Measurements from ENCODE around the gene TSSK2. TPM values are rescaled to one million over a fixed set of nuclear protein-coding genes. Genes with fewer than 3 reads are reported as not detected.
A peak's percentile ranks its signal among the peaks of the same experiment; 100 is the strongest.

TSSK2 gene
- total and polyA plus RNA-seq, 2 donors (not counting 3 experiments of a cell fraction or from before 2014, with no cell fraction given), result not detected

- intact Hi-C loops (cut with micrococcal nuclease) (no loop called here), dilution Hi-C loops (cut with MboI; ENCODE audit: extremely low pct_ligation_motif_present, low sequenced_read_pairs) (no loop called here)
- Histone ChIP-seq H3K36me3 (ENCODE audit: control insufficient read depth in 2 of 2, extremely low read depth in 1 of 2, insufficient read depth in 2 of 2, low read length in 2 of 2) (no peaks in the 10 kb centered on the region), H3K9me1 (replicated peaks; ENCODE audit: control insufficient read depth, extremely low read depth, insufficient read depth, low read length) (no peaks in the 10 kb centered on the region), H2AFZ (ENCODE audit: low read depth, low read length) (no peak overlapping the region), H3K4me2 (ENCODE audit: insufficient read depth, low read length) (no peak overlapping the region), H3K9me3 (replicated peaks; ENCODE audit: control insufficient read depth, insufficient read depth, low read length) (no peaks in the 10 kb centered on the region), H3K79me2 (ENCODE audit: control insufficient read depth, insufficient read depth, low read length) (no peaks in the 10 kb centered on the region), H3K27me3 (ENCODE audit: control insufficient read depth in 2 of 2, insufficient read depth in 2 of 2, low read length in 2 of 2) (peaks cover 43 to 51% of the 10 kb centered on the region in 2 experiments), H3K4me1 (ENCODE audit: control insufficient read depth, extremely low read depth, insufficient read depth, low read length) (no peaks in the 10 kb centered on the region), H3K4me3 (replicated peaks in 1 of 3; ENCODE audit: insufficient read depth in 1 of 3, low read depth in 1 of 3, low read length in 3 of 3) (no peak overlapping the region), H3K27ac (ENCODE audit: insufficient read depth, low read depth, low read length) (no peak overlapping the region), H4K20me1 (replicated peaks; ENCODE audit: control insufficient read depth, extremely low read depth, insufficient read depth, low read length) (no peaks in the 10 kb centered on the region), H3K9ac (replicated peaks; ENCODE audit: extremely low read depth, insufficient read depth, low read length) (no peak overlapping the region)
- CTCF ChIA-PET, result no interaction called here
- BruUV-seq (replicated peaks), result no TSS peak
- POLR2A ChIA-PET, result no interaction called here
- FAIRE-seq (no peak), DNase-seq (ENCODE audit: low read depth, low spot score) (no peak)
- TF ChIP-seq CTCF (IDR thresholded peaks at IDR 0.05; ENCODE audit: extremely low read depth in 1 of 2, insufficient read depth in 1 of 2, low read depth in 1 of 2, low read length in 2 of 2) (no peak), POLR2AphosphoS5 (IDR thresholded peaks at IDR 0.05; ENCODE audit: insufficient read depth, low read depth, low read length) (no peak), EZH2 (IDR thresholded peaks at IDR 0.05; ENCODE audit: borderline replicate concordance, low read depth, low read length, severe bottlenecking) (peak; percentile 90)
Observed at GRCh38 chr22:19150482-19151328, 19.6 kb downstream of the TSSK2 start.
